ENCODE data around the gene RDH13.

RDH13 gene

GRCh38 chr19:55092423-55093318, 29.7 kb upstream of the RDH13 start:
- DNase-seq (ENCODE audit: low read depth in 1 of 2, low spot score in 1 of 2) = no peak

GRCh38 chr19:55091955-55092354, 29.0 kb upstream of the RDH13 start:
- DNase-seq (ENCODE audit: low read depth in 1 of 2, low spot score in 1 of 2) = no peak

- DNase-seq (ENCODE audit: low read depth in 1 of 2, low spot score in 1 of 2) = no peak
These were observed 28.4 kb upstream of the RDH13 start for GRCh38 chr19:55091126-55091910.

DNA sequence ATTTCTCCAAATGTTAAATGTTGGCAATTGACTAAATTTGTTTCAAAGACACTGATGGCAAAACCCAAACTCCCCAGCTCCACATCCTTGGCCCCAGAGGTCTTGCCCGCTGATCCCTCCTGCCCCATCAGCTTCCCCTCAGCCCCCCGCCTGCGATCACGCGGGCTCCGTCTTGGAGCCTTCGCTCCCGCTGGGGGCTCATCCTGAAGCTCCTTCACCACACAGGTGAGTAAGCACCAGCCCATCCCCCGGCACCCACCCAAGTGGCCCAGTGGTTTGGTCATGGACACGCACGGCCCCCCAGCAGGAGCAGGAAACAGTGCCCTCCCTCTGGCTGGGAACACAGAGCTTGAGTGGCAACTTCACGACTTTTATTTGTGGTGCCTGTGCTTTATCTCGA, 27.6 kb upstream of the RDH13 start:
- DNase-seq (ENCODE audit: low read depth in 1 of 2, low spot score in 1 of 2) = no peak

- DNase-seq (ENCODE audit: low read depth in 1 of 2, low spot score in 1 of 2) = no peak
These were observed 26.5 kb upstream of the RDH13 start for GRCh38 chr19:55089342-55089944.

GRCh38 chr19:55088543-55089341, 25.8 kb upstream of the RDH13 start:
- DNase-seq (ENCODE audit: low read depth in 1 of 2, low spot score in 1 of 2) = peak; percentile 52 to 73

GRCh38 chr19:55088021-55088451, 25.1 kb upstream of the RDH13 start:
- no peak for DNase-seq (ENCODE audit: low read depth in 1 of 2, low spot score in 1 of 2)

GRCh38 chr19:55087542-55087901, 24.6 kb upstream of the RDH13 start:
- no peak for DNase-seq (ENCODE audit: low read depth in 1 of 2, low spot score in 1 of 2)

DNA sequence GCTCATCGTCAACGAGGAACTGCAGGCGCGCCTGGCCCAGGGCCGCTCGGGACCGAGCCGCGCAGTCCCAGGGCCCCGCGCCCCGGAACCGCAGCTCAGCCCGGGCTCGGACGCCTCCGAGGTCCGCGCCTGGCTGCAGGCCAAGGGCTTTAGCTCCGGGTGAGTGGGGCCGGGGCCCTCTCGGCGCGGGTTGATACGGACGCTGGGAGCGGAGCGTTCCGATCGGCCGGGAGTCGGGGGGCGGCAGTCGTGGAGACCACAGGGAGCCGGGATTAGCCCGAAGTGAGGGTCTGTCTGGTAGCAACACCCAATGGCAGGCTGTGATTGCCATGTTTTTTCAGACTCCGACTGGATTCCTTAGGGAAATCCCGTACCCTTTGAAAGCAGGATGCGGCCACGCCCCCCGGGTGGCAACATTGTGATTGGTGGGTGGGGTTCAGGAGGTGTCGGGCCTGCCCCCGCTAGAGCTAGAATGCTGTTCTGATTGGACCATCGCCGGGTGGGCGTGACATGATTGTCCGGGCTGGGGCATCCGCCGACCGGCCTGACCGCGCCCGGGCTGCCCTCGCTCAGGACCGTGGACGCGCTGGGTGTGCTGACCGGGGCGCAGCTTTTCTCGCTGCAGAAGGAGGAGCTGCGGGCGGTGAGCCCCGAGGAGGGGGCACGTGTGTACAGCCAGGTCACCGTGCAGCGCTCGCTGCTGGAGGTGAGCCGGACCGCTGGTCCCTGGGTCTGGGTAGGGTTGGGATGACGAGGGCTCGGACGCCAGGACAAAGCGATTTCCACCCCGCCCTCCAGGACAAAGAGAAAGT, 24.0 kb upstream of the RDH13 start:
- peak in 1 of 2 donors; percentile 34 for DNase-seq (ENCODE audit: low read depth in 1 of 2, low spot score in 1 of 2)

- DNase-seq (ENCODE audit: low read depth in 1 of 2, low spot score in 1 of 2) = no peak
These were observed 23.2 kb upstream of the RDH13 start for GRCh38 chr19:55085923-55086715.

DNA sequence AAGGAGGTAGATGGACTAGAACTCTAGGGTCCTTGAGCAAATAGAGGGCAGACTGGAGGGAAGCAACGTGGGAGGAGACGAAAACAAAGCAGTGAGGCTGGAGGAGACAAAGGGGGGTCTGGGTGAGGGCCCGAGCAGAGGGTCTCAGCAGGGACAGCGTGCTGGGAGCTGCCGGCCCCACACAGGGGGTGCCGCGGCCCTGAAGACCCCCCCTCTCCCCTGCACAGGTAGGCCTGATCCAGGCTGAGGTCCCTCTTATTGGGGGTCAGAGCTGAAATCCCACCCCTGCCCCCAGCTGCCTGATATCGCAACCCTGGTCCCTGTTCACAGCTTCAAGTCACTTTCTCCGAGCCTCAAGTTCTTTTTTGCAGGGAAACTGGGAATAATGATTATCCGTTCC, 21.5 kb upstream of the RDH13 start:
- DNase-seq (ENCODE audit: low read depth in 1 of 2, low spot score in 1 of 2) = no peak

- DNase-seq (ENCODE audit: low read depth in 1 of 2, low spot score in 1 of 2) = no peak
These were observed 20.3 kb upstream of the RDH13 start for GRCh38 chr19:55083004-55083850.

GRCh38 chr19:55082020-55082851, 19.3 kb upstream of the RDH13 start:
- peak in 1 of 2 donors; percentile 28 for DNase-seq (ENCODE audit: low read depth in 1 of 2, low spot score in 1 of 2)

GRCh38 chr19:55081770-55082019, 18.7 kb upstream of the RDH13 start:
- no peak for DNase-seq (ENCODE audit: low read depth in 1 of 2, low spot score in 1 of 2)

GRCh38 chr19:55080968-55081769, 18.2 kb upstream of the RDH13 start:
- DNase-seq (ENCODE audit: low read depth in 1 of 2, low spot score in 1 of 2) = peak; percentile 74 to 79

DNA sequence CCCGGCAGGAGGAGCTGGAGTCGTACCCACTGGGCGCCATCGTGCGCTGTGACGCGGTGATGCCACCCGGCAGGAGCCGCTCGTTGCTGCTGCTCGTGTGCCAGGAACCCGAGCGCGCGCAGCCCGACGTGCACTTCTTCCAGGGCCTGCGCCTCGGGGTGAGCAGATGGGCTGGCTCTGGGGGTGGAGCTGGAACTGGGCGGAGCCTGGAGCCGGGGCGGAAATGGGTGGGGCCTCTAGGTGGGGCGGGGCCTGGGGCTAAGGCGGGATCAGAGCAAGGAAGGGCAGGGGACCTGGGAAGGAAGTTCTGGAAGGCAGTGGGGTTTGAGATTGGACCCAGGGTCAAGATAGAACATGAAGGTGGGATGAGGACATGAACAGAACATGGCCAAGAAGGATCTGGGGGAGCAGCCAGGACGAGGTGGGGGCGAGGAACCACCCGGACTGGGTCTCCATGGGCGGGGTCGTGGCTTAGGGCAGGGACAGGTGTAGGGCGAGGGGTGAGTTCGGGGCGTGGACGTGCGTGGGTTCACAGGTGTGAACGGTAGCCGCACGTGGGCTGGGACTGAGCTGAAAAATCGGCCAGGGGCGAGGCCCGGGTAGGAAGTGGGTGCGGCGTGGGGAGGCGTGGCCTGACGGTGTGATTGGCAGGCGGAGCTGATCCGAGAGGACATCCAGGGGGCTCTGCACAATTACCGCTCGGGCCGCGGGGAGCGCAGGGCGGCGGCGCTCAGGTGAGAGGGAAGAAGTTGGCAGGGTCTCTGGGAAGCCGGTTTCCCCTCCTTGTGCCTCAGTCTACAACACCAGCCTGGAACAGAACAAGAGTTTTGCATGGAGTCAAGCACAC, 17.4 kb upstream of the RDH13 start:
- DNase-seq (ENCODE audit: low read depth in 1 of 2, low spot score in 1 of 2) = peak; percentile 17 to 50
